BJ (cell line): ENCODE results near the gene TPSG1. TPM values are rescaled to one million over a fixed set of nuclear protein-coding genes. Genes with fewer than 3 reads are reported as not detected.

Experiments
- CTCF ChIA-PET: fragments of 350-600 bp; formaldehyde crosslinking; extraction: SDS; loops from one replicate; lab custom pipeline; 2021; ENCODE audit warnings: antibody characterized with exemption, inconsistent platforms; lab: Yijun Ruan, JAX
- POLR2A ChIA-PET: fragments of 300-600 bp; sonication (Branson Sonifier 250); formaldehyde crosslinking; extraction: SDS; loops from one replicate; lab custom pipeline; 2021; ENCODE audit warnings: antibody characterized with exemption; lab: Charles Lee
- DNase-seq: peaks from one replicate; pipeline ENCODE4 v3.0.0-alpha.2; 2011; ENCODE audit warnings: low read depth
- H3K27me3 ChIP-seq: 2 replicates; pipeline ENCODE4 v1.6.0; 2011; ENCODE audit warnings: low read length; ENCODE audit not compliant: control insufficient read depth, insufficient read depth
- H3K36me3 ChIP-seq: 2 replicates; pipeline ENCODE4 v1.5.1; 2011; ENCODE audit warnings: low read length; ENCODE audit not compliant: control insufficient read depth, insufficient read depth
- H3K4me3 ChIP-seq: 2 replicates; pipeline ENCODE4 v1.5.1; 2011; ENCODE audit warnings: low read depth, mild to moderate bottlenecking, control low read depth, low read length
- CTCF ChIP-seq: IDR thresholded peaks from 2 replicates; pipeline ENCODE4 v1.5.1; 2011; ENCODE audit warnings: low read depth, mild to moderate bottlenecking, control low read depth, inconsistent platforms, low read length, moderate library complexity; ENCODE audit not compliant: insufficient read depth
- polyA plus RNA-seq: library from polyadenylated mRNA; depleted of rRNA; stranded (reverse); fragments of >200 nt; gene quantifications from 2 replicates; pipeline ENCODE4 v1.2.3, GENCODE V29; 2011

The TPSG1 gene
- polyA plus RNA-seq, 1 experiment = not detected

DNA sequence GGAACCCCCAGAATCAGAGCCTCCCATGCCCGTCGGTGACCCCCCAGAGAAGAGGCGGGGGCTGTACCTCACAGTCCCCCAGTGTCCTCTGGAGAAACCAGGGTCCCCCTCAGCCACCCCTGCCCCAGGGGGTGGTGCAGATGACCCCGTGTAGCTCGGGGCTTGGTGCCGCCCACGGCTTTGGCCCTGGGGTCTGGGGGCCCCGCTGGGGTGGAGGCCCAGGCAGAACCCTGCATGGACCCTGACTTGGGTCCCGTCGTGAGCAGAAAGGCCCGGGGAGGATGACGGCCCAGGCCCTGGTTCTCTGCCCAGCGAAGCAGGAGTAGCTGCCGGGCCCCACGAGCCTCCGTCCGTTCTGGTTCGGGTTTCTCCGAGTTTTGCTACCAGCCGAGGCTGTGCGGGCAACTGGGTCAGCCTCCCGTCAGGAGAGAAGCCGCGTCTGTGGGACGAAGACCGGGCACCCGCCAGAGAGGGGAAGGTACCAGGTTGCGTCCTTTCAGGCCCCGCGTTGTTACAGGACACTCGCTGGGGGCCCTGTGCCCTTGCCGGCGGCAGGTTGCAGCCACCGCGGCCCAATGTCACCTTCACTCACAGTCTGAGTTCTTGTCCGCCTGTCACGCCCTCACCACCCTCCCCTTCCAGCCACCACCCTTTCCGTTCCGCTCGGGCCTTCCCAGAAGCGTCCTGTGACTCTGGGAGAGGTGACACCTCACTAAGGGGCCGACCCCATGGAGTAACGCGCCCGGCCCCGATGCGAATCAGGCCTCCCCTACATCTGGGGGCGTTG is 4.0 kb downstream of the TPSG1 start:
- 0 out of 2 replicates have a peak, but pooled peaks cover 2% of the 10 kb centered on the region for H3K27me3 ChIP-seq
- no peak for DNase-seq
- ChIA-PET POLR2A (no interaction called here), CTCF (no interaction called here)
- TF ChIP-seq CTCF = no peak
- no peaks in the 10 kb centered on the region for H3K36me3 ChIP-seq
- no peak overlapping the region for H3K4me3 ChIP-seq

GRCh38 chr16:1220098-1220728 is 4.9 kb downstream of the TPSG1 start:
- no peak for TF ChIP-seq CTCF
- no peaks in the 10 kb centered on the region for H3K36me3 ChIP-seq
- DNase-seq = no peak
- 0 out of 2 replicates have a peak, but pooled peaks cover 2% of the 10 kb centered on the region for H3K27me3 ChIP-seq
- ChIA-PET POLR2A (no interaction called here), CTCF (no interaction called here)
- no peak overlapping the region for H3K4me3 ChIP-seq

DNA sequence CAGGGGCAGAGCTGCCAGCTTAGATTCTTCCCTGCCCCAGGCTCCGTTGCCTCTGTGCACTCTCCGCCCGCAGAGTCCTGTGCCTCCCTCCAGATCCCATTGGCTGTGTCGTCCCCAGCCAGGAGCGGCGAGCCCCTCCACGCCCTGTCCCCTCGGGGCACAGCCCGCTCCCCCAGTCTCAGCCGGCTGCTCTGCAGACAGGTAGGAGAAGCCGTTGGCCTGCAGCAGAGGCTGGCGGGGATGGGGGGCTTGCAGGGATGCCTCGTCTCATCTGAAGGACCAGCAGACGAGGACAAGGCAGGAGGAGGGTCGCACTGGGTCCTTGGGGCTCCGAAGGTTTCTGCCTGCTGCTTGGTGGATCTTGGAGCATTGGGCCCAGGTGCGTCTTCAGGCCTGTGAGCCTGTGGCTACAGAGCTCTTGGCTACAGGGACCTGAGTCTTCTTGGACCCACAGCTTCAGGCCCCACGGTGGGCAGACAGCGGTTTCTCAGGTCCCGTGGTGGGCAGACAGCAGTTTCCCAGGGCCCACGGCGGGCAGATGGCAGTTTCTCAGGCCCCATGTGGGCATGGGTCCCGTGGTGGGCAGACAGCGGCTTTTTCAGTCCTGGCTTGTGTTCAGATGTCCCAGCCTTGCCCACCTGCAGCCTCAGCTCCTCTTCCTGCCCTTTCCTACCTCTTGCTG is 6.0 kb downstream of the TPSG1 start:
- ChIA-PET POLR2A (no interaction called here), CTCF (no interaction called here)
- no peak for DNase-seq
- no peaks in the 10 kb centered on the region for H3K36me3 ChIP-seq
- H3K4me3 ChIP-seq = no peak overlapping the region
- no peak for TF ChIP-seq CTCF
- H3K27me3 ChIP-seq = 0 out of 2 replicates have a peak, but pooled peaks cover 2% of the 10 kb centered on the region

DNA sequence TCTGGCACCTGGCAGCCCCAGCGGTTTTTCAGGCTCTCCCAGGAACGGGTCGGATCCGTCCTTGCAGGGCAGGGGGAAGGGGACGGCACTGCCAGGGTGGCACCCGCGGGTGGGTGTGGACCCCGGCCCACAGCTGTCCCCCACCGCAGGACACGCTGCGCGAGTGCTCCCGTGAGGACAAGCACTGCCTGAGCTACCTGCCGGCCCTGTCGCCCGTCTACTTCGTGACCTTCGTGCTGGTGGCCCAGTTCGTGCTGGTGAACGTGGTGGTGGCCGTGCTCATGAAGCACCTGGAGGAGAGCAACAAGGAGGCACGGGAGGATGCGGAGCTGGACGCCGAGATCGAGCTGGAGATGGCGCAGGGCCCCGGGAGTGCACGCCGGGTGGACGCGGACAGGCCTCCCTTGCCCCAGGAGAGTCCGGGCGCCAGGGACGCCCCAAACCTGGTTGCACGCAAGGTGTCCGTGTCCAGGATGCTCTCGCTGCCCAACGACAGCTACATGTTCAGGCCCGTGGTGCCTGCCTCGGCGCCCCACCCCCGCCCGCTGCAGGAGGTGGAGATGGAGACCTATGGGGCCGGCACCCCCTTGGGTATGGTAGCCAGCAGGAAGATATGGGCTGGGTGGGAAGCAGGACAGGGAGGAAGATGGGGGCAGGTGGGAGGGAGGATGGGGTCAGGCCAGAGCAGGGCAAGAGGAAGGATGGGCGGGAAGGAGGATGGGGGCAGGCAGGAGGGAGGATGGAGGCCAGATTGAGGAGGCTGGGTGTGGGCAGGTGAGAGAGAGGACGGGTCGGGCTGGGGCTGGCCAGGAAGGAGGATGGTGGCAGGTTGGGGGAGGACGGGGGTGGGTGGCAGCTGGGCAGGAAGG is 6.8 kb downstream of the TPSG1 start:
- no peak for DNase-seq
- Histone ChIP-seq H3K36me3 (no peaks in the 10 kb centered on the region), H3K27me3 (0 out of 2 replicates have a peak, but pooled peaks cover 2% of the 10 kb centered on the region), H3K4me3 (no peak overlapping the region)
- no peak for TF ChIP-seq CTCF
- CTCF ChIA-PET = no interaction called here
- POLR2A ChIA-PET = no interaction called here
